Measurements from ENCODE around the gene SMIM20.
A peak's percentile ranks its signal among the peaks of the same experiment; 100 is the strongest.

The SMIM20 gene

DNA sequence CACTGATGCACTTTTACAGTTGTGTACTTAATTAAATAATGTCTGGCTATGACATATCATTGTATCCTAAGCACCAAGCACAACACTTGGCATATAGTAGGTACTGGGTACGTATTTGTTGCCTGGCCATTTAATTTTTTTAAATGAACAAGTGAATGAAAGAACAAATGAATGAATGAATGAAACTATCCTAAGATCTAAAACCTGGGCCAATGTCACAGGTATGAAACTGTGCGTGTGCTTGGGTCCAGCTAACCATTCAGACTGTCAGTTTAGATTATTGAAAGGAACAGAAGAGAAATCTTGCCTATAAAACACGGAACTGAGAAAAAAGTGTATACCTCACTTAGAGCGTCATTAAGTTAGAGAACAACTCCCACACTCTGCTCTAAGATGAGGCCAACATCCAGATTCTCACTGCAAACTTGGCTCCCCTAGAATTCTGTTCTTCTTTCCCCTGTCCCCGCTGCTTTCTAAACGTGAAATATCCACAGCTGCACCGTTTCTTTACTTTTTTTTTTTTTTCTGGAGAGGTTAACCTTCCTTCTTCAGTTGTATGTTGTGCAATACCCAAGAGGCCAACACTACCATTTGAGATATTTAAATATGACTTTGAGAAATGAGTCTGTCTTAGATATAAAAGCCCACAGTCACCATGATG is 33.9 kb upstream of the SMIM20 start:
- no peak for DNase-seq (ENCODE audit: low spot score in 2 of 2)
- H3K4me1 Mint-ChIP-seq = no peaks in the 10 kb centered on the region
- ATAC-seq (replicated peaks; ENCODE audit: extremely low read depth, poor library complexity, severe bottlenecking) = no peak

GRCh38 chr4:25881193-25881592 is 32.8 kb upstream of the SMIM20 start:
- Mint-ChIP-seq H3K27me3 (peaks cover 27% of the 10 kb centered on the region), H3K4me3 (no peak overlapping the region), H3K36me3 (ENCODE audit: insufficient read depth) (peaks cover 1% of the 10 kb centered on the region), H3K27ac (ENCODE audit: low read depth) (no peak overlapping the region), H3K9me3 (no peaks in the 10 kb centered on the region), H3K4me1 (no peaks in the 10 kb centered on the region)
- ATAC-seq (replicated peaks; ENCODE audit: extremely low read depth, poor library complexity, severe bottlenecking) (no peak), DNase-seq (ENCODE audit: low spot score in 2 of 2) (no peak)

More for the DNA sequence above, 33.9 kb upstream of the SMIM20 start:
- Mint-ChIP-seq H3K36me3 (ENCODE audit: insufficient read depth) (peaks cover 1% of the 10 kb centered on the region), H3K27me3 (peaks cover 27% of the 10 kb centered on the region), H3K9me3 (no peaks in the 10 kb centered on the region), H3K27ac (ENCODE audit: low read depth) (peak overlapping the region; percentile 77), H3K4me3 (no peak overlapping the region)

DNA sequence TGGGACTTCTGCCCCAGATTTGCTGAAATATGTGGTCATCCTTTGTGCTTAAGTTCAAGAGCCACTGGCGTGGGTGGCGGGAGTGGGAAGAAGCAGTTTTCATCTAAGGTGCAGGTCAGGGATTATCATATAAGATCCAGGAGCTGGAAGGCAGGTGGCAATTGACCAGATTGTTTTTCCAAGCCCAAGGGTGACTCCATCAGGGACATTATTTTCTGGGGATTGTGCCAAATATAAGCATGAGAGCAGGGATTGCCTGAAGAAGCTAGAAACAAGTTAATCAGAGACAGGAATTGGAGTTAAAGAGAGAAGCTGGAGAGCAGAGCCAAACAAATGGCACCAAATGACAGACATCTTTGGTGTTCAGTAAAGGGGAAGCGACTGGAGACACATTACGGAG is 31.8 kb upstream of the SMIM20 start:
- no peak for DNase-seq (ENCODE audit: low spot score in 2 of 2)
- Mint-ChIP-seq H3K9me3 (no peaks in the 10 kb centered on the region), H3K4me1 (no peaks in the 10 kb centered on the region)

DNA sequence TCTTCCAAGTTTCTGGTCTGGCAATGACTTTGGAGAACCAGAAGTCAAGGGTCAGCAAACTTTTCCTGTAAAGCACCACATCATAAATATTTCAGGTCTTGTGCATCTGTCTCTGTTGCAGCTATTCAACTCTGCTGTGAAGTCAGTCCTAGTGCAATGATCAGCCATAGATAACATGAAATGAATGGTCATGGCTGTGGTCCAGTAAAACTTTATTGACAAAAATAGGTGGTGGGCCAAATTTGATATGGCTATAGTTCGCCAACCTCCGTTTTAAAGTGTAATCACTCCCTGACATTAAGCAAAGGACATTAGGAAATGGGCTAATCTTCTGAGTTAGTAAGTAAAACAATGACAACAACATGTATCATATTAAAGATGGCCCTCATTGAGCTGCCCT is 30.5 kb upstream of the SMIM20 start:
- ATAC-seq (replicated peaks; ENCODE audit: extremely low read depth, poor library complexity, severe bottlenecking) (no peak), DNase-seq (ENCODE audit: low spot score in 2 of 2) (no peak)
- H3K9me3 Mint-ChIP-seq = no peaks in the 10 kb centered on the region
- H3K27ac Mint-ChIP-seq (ENCODE audit: low read depth) = no peak overlapping the region
- peaks cover 27% of the 10 kb centered on the region for H3K27me3 Mint-ChIP-seq
- H3K36me3 Mint-ChIP-seq (ENCODE audit: insufficient read depth) = peaks cover 1% of the 10 kb centered on the region
- no peak overlapping the region for H3K4me3 Mint-ChIP-seq
- no peaks in the 10 kb centered on the region for H3K4me1 Mint-ChIP-seq

More for the DNA sequence above, 31.8 kb upstream of the SMIM20 start:
- H3K4me3 Mint-ChIP-seq = no peak overlapping the region
- ATAC-seq (replicated peaks; ENCODE audit: extremely low read depth, poor library complexity, severe bottlenecking) = no peak
- peaks cover 1% of the 10 kb centered on the region for H3K36me3 Mint-ChIP-seq (ENCODE audit: insufficient read depth)
- peaks cover 27% of the 10 kb centered on the region for H3K27me3 Mint-ChIP-seq
- no peak overlapping the region for H3K27ac Mint-ChIP-seq (ENCODE audit: low read depth)

GRCh38 chr4:25884031-25884782 is 29.8 kb upstream of the SMIM20 start:
- no peak for ATAC-seq (replicated peaks; ENCODE audit: extremely low read depth, poor library complexity, severe bottlenecking)

GRCh38 chr4:25888781-25889180 is 25.2 kb upstream of the SMIM20 start:
- Mint-ChIP-seq H3K4me3 (no peak overlapping the region), H3K27ac (ENCODE audit: low read depth) (no peak overlapping the region), H3K36me3 (ENCODE audit: insufficient read depth) (peaks cover 1% of the 10 kb centered on the region), H3K27me3 (no peaks in the 10 kb centered on the region), H3K4me1 (no peaks in the 10 kb centered on the region), H3K9me3 (no peaks in the 10 kb centered on the region)
- no peak for DNase-seq (ENCODE audit: low spot score in 2 of 2)
- no peak for ATAC-seq (replicated peaks; ENCODE audit: extremely low read depth, poor library complexity, severe bottlenecking)

More at GRCh38 chr4:25884031-25884782, 29.8 kb upstream of the SMIM20 start:
- no peaks in the 10 kb centered on the region for H3K4me1 Mint-ChIP-seq
- peaks cover 1% of the 10 kb centered on the region for H3K36me3 Mint-ChIP-seq (ENCODE audit: insufficient read depth)
- no peak overlapping the region for H3K4me3 Mint-ChIP-seq
- peaks cover 26% of the 10 kb centered on the region for H3K27me3 Mint-ChIP-seq
- H3K9me3 Mint-ChIP-seq = no peaks in the 10 kb centered on the region
- DNase-seq (ENCODE audit: low spot score in 2 of 2) = no peak
- H3K27ac Mint-ChIP-seq (ENCODE audit: low read depth) = no peak overlapping the region

DNA sequence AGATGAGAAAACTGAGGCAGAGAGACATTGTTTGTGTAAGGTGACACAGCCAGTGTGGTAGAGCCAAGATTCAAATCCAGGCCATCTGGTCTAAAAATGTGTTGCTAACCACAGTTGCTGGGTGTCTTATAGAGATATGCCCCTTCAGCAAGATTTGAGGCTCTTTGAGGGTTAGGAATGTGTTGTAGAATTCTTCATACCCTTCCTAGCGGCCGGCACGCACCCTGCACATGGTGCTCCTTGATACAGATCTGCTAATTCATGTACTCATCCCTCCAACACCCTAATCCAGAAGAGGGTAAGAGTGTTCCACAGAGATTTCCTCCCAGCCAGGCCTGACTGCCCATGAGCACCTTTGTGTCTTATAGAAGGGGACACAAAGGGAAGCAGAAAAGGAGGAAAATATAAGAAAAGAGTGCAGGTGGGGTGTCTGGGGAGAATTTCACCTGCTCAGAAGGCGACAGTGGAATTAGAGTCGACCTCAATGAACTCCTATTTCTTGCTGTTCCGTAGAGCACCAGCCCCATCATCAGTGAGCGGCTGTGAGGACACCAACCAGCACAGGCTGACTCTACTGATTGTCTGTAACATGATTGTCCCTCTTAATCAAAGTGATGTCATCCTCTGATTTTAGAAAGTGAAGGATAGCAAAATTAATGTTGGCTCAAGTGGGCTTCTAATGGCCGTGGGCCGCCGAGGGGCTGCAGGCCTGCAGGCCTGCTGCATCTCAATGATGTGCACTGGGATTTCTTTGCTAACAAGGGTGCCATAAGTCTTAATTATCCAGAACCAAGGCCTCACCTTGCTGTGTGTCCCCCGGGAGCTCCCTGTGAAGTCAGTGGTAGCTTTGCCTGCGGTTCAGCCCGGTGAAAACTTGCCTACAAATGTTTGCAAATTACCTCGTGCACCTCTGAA is 24.2 kb upstream of the SMIM20 start:
- no peaks in the 10 kb centered on the region for H3K9me3 Mint-ChIP-seq
- no peaks in the 10 kb centered on the region for H3K36me3 Mint-ChIP-seq (ENCODE audit: insufficient read depth)
- H3K27ac Mint-ChIP-seq (ENCODE audit: low read depth) = no peak overlapping the region
- DNase-seq (ENCODE audit: low spot score in 2 of 2) = no peak
- no peak for ATAC-seq (replicated peaks; ENCODE audit: extremely low read depth, poor library complexity, severe bottlenecking)
- H3K4me1 Mint-ChIP-seq = no peaks in the 10 kb centered on the region
- no peak overlapping the region for H3K4me3 Mint-ChIP-seq
- no peaks in the 10 kb centered on the region for H3K27me3 Mint-ChIP-seq

- H3K4me3 Mint-ChIP-seq = no peak overlapping the region
- no peaks in the 10 kb centered on the region for H3K4me1 Mint-ChIP-seq
- no peaks in the 10 kb centered on the region for H3K36me3 Mint-ChIP-seq (ENCODE audit: insufficient read depth)
- ATAC-seq (replicated peaks; ENCODE audit: extremely low read depth, poor library complexity, severe bottlenecking) (no peak), DNase-seq (ENCODE audit: low spot score in 2 of 2) (no peak)
- no peaks in the 10 kb centered on the region for H3K27me3 Mint-ChIP-seq
- H3K9me3 Mint-ChIP-seq = no peaks in the 10 kb centered on the region
- H3K27ac Mint-ChIP-seq (ENCODE audit: low read depth) = no peak overlapping the region
These were observed 23.2 kb upstream of the SMIM20 start for GRCh38 chr4:25890571-25891485.

- H3K27ac Mint-ChIP-seq (ENCODE audit: low read depth) = no peak overlapping the region
- no peaks in the 10 kb centered on the region for H3K4me1 Mint-ChIP-seq
These were observed 21.2 kb upstream of the SMIM20 start for GRCh38 chr4:25892796-25893195.

DNA sequence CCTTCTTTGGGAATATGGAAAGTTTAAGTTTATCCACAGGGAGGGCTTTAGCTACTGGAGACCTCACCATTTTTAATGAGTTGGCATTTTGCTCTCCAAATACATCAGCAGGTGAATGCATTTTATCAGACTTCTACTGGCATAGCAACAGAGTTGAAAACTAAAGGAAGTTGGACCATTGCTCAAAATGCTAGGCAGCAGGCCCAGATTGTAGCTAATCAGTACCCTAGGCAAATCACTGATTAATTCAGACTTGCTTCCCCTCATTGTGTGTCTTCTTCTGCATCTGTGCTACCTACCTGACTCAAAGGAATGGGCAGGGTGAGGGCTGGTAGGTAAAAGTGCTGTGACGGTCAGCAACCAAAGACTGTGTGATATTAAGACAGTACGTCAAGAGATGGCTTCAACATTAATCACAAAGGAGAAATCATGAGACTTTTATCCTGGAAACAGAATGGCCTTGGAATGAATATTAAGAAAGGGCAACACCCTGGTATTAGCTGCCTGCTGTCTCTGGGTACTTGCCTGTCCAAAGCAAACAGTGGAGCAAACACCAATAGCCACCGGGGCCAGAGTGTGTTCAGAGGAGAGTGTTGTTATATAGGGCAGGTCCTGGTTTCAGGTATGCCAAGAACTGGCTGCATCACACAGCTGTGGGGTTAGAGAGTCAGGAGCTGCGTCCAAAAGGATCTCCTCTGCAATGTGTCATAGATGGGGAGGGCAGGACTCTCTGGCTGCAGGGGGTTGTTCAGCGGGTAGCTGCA is 17.1 kb upstream of the SMIM20 start:
- no peak for ATAC-seq (replicated peaks; ENCODE audit: extremely low read depth, poor library complexity, severe bottlenecking)
- Mint-ChIP-seq H3K9me3 (no peaks in the 10 kb centered on the region), H3K27ac (ENCODE audit: low read depth) (no peak overlapping the region), H3K36me3 (ENCODE audit: insufficient read depth) (no peaks in the 10 kb centered on the region), H3K4me3 (no peak overlapping the region), H3K27me3 (no peaks in the 10 kb centered on the region), H3K4me1 (no peaks in the 10 kb centered on the region)
- DNase-seq (ENCODE audit: low spot score in 2 of 2) = no peak

More at GRCh38 chr4:25892796-25893195, 21.2 kb upstream of the SMIM20 start:
- H3K9me3 Mint-ChIP-seq = no peaks in the 10 kb centered on the region
- DNase-seq (ENCODE audit: low spot score in 2 of 2) = no peak
- H3K4me3 Mint-ChIP-seq = no peak overlapping the region
- no peaks in the 10 kb centered on the region for H3K36me3 Mint-ChIP-seq (ENCODE audit: insufficient read depth)
- no peaks in the 10 kb centered on the region for H3K27me3 Mint-ChIP-seq
- ATAC-seq (replicated peaks; ENCODE audit: extremely low read depth, poor library complexity, severe bottlenecking) = no peak

- no peak overlapping the region for H3K27ac Mint-ChIP-seq (ENCODE audit: low read depth)
- DNase-seq (ENCODE audit: low spot score in 2 of 2) = no peak
- no peaks in the 10 kb centered on the region for H3K9me3 Mint-ChIP-seq
- H3K27me3 Mint-ChIP-seq = no peaks in the 10 kb centered on the region
- no peaks in the 10 kb centered on the region for H3K4me1 Mint-ChIP-seq
- no peaks in the 10 kb centered on the region for H3K36me3 Mint-ChIP-seq (ENCODE audit: insufficient read depth)
- no peak for ATAC-seq (replicated peaks; ENCODE audit: extremely low read depth, poor library complexity, severe bottlenecking)
- no peak overlapping the region for H3K4me3 Mint-ChIP-seq
These were observed 13.7 kb upstream of the SMIM20 start for GRCh38 chr4:25900310-25900709.
